ENCODE data around the gene COP1. TPM values are rescaled to one million over a fixed set of nuclear protein-coding genes. Genes with fewer than 3 reads are reported as not detected.

The COP1 gene
- total RNA-seq, 1 donor, result 29.1 TPM

DNA sequence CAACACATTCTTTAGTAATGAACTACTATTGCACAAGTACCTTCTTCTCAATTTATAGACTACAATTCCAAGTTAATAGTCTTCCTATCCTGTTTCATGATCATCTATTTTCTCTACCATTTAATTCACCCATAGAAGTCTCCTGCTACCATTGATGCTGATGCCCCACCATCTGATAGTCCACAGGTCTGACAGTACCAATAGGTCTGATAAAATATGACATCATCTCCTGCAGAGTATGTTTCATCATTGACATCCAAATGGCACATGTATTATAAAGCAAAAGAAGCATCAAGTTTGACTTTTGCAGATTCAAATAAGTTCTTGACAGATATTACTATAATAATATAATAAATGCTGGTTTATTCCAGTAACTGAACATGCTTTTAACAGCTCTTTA is 5.5 kb downstream of the COP1 start:
- DNase-seq (ENCODE audit: low read depth in 2 of 3, low spot score in 2 of 3), result no peak

DNA sequence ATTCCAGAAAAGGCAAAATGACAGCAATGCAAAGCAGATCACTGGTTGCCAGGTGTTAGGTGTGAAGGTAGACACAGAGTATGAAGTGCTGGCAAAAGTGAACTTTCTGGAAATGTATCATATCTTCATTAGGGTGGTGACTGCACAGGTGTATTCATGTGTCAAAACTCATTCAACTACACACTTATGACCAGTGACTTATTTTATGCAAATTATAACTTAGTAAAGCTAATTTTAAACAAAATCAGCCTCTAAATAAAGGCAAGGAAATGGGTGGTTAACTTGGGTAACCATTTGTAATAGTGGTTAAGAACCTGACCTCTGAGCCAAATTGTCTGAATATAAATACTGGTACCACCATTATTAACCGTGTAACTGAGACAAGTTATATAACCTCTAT is 7.4 kb downstream of the COP1 start:
- DNase-seq (ENCODE audit: low read depth in 2 of 3, low spot score in 2 of 3), result no peak

DNA sequence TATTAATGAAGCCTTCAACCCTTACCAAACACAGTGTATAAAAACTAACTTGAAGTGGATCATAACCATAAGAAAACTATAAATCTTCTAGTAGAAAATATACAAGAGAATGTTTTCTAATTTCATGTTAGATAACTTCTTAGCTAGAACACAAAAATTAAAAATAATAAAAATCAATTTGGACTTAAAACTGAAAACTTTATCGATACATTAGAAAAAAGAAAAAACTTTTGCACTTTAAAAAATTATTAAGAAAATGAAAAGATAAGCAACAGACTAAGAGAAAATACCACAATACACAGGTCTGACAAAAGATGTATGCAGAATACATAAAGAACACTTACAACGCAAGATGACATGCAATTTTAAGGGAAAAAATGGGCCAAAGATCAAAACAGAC is 8.7 kb downstream of the COP1 start:
- no peak for DNase-seq (ENCODE audit: low read depth in 2 of 3, low spot score in 2 of 3)

DNA sequence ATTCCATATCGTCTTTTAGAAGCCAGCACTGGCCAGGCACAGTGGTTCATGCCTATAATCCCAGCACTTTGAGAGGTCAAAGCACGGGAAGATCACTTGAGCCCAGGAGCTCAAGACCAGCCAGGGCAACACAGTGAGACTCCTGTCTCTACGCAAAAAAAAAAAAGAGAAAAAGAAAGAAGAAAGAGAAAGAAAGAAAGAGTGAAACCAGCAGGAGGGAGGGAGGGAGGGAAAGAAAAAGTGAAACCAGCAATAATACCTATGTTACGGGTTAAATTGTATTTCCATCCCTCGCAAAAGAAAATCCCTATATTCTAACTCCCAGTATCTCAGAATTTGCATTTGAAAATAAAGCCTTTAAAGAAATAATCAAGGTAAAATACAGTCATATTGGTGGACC is 10.4 kb downstream of the COP1 start:
- no peak for DNase-seq (ENCODE audit: low read depth in 2 of 3, low spot score in 2 of 3)

DNA sequence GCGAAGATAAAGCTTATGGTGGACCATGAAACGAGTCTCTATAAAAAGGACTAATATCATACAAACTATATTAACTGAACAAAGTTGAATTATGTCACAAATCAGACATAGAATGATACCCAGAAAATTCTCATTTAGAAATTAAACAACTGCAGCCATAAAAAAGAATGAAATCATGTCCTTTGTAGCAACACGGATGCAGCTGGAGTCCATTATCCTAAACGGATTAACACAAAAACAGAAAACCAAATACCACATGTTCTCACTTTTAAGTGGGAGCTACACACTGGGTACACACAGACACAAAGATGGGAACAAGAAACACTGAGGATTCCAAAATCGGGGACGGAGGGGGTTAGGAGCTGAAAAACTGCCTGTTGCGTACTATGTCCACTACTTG is 11.5 kb downstream of the COP1 start:
- no peak for DNase-seq (ENCODE audit: low read depth in 2 of 3, low spot score in 2 of 3)

DNA sequence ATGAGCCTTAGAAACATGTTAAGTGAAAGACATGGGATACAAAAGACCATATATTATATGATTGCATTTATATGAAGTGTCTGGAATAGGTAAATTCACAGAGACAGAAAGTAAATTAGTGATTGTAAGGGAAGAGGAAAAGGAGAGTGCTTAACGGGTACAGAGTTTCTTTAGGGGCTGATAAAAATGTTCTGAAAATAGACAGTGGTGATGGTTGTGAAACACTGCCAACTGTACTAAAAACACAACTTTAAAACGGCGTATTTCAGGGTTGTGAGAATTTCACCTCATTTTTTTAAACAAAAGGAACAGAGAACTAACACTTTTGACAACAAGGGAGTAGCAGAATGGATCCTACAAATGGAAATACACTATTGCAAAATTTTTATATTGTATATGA is 13.4 kb downstream of the COP1 start:
- no peak for DNase-seq (ENCODE audit: low read depth in 2 of 3, low spot score in 2 of 3)

DNA sequence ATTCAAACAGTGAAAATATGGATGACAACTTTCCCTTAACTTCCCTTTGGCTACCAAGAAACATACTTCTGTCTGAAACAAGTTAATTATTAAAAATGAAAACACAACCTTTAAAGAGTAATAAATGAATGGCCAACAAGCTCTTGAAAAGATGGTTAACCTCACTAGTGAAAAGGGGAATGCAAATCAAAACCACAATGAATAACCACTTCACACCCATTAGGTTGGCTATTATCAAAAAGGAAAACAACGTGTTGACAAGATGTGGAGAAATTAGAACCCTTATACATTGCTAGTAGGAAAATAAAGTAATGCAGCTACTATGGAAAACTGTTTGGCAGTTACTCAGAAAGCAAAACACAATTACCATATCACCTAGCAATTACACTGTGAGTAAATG is 14.1 kb downstream of the COP1 start:
- no peak for DNase-seq (ENCODE audit: low read depth in 2 of 3, low spot score in 2 of 3)

DNA sequence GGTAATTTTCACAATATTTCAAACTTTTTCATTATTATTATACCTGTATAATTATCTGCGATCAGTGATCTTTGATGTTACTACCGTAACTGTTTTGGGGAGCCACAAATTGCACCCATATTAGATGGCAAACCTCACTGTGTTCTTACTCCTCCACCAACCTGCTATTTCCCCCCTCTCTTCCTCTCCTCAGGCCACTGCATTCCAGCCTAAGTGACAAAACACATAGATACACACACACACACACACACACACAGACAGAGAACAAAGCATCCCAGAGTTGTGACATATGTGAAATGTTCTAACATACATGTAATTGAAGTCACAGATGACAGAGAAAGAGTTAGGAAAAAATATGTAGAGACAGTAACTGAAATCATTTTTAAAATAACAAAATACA is 18.5 kb downstream of the COP1 start:
- no peak for DNase-seq (ENCODE audit: low read depth in 2 of 3, low spot score in 2 of 3)

DNA sequence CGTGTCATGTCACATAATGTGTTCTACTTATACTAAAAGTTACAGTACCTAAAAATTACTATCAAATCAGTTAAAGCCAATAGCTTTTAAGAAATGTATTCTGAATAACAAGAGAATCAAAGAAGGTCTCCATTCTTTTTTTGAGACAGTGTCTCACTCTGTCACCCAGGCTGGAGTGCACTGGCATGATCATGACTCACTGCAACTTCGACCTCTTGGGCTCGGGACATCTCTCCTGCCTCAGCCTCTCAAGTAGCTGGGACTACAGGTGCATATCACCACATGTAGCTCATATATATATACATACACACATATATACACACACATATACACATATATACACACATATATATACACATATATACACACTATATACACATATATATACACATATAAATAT is 20.1 kb downstream of the COP1 start:
- DNase-seq (ENCODE audit: low read depth in 2 of 3, low spot score in 2 of 3), result no peak

DNA sequence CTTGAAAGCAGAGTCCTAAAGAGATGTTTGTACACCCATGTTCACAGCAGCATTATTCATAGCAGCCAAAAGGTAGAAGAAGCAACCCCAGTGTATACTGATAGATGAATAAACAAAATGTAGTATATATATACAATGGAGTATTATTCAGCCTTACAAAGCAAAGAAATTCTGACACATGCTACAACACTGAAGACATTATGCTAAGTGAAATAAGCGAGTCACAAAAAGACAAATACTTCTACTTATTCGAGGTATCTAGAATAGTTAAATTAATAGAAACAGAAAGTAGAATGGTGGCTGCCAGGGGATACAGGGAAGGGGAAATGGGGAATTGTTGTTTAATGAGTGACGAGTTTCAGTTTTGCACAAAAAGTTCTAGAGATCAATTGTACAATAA is 23.5 kb downstream of the COP1 start:
- DNase-seq (ENCODE audit: low read depth in 2 of 3, low spot score in 2 of 3), result no peak

DNA sequence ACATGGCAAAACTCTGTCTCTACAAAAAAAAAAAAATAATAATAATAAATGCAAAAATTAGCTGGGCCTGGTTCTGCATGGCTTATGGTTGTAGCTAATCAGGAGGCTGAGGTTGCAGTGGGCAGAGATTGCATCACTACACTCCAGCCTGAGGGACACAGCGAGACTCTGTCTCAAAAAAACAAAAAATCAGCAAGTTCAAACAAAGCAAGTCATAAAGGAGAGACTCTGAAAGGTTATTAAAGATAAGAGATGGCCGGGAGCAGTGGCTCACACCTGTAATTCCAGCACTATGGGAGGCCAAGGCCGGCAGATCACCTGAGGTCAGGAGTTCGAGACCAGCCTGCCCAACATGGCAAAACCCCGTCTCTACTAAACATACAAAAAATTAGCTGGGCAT is 28.8 kb downstream of the COP1 start:
- no peak for DNase-seq (ENCODE audit: low read depth in 2 of 3, low spot score in 2 of 3)

DNA sequence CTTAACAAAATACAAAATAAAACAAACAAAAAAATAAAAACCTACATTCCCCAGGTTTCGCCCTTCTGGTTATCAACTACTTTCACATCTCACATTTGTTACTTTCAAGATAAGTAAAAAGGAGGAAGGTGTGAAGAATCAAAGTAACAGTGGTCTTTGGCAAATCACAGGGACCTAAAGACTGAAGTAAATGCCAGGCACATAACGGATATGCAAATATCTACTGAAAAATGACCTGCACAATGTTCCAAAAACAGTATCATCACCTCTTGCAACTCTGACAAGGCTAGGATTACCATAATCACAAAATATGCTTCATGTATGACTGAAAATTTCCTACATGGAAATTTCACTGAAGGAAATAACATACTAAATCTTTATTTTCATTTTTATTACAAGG is 29.3 kb downstream of the COP1 start:
- no peak for DNase-seq (ENCODE audit: low read depth in 2 of 3, low spot score in 2 of 3)

DNA sequence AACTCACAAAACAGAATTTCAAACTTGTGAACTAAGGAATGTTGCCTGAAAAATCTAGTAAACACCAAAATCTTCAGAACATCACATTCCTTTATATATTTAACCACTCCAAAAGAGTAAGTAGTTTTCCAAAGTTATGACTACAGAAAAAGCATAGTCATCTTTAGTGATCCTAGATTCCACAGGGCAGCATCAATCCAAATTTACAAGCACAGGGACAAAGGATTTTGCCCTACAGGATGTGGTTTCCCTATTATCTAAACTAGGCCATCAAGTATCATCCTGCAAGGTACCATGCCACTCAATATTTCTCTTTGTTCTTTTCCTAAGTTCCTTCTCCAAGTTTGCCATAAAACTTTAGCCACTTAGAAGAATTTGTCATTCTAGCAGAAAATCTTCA is 33.0 kb downstream of the COP1 start:
- DNase-seq (ENCODE audit: low read depth in 2 of 3, low spot score in 2 of 3), result no peak

DNA sequence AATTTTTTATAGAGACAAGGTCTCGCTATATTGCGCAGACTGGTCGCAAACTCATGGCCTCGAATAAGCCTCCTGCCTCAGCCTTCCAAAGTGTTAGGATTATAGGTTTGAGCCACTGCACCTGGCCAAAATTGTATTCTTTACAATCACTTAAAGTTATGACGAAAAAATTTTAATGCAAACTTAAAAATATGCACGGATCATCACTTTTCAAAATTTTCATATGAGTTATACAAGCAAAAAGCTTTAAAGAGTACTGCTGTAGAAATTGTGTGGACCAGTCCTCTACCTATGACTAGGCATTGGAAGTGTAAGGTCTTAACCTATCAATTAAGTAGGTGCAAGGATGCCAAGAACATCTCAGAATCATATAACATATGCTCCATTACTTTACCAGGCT is 34.9 kb downstream of the COP1 start:
- no peak for DNase-seq (ENCODE audit: low read depth in 2 of 3, low spot score in 2 of 3)

DNA sequence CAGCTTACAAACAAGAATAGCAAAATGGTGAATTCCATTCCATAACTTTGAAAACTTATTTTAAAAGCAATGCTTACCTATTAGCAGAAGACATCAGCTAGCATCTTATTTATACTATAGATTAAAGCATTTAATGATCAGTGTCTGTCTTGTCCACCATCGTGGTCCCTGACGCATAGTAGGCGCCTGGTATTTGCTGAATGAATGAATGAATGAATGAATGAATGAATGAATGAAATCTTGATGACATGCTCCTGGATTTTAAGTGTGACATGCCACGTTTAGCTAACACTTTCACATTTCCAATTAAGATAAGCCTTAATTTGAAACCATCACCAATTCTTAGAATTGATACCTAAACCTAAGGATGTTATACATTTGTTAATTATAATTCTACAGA is 39.9 kb downstream of the COP1 start:
- no peak for DNase-seq (ENCODE audit: low read depth in 2 of 3, low spot score in 2 of 3)

DNA sequence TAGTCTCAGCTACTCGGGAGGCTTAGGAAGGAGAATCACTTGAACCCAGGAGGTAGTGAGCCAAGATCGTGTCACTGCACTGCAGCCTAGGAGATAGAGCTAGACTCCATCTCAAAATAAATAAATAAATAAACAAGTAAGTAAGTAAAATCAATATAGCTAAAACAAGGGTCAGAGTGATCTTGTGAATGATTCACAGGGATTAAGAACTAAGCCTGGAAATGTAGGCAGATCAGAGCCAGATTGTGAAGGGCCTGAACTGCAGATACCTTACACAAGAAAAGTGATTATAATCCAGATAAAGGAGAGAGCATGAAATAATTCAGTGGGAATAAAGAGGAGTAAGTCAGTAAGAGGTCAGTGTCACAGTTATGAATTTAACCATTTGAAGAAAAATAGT is 41.5 kb downstream of the COP1 start:
- DNase-seq (ENCODE audit: low read depth in 2 of 3, low spot score in 2 of 3), result no peak

DNA sequence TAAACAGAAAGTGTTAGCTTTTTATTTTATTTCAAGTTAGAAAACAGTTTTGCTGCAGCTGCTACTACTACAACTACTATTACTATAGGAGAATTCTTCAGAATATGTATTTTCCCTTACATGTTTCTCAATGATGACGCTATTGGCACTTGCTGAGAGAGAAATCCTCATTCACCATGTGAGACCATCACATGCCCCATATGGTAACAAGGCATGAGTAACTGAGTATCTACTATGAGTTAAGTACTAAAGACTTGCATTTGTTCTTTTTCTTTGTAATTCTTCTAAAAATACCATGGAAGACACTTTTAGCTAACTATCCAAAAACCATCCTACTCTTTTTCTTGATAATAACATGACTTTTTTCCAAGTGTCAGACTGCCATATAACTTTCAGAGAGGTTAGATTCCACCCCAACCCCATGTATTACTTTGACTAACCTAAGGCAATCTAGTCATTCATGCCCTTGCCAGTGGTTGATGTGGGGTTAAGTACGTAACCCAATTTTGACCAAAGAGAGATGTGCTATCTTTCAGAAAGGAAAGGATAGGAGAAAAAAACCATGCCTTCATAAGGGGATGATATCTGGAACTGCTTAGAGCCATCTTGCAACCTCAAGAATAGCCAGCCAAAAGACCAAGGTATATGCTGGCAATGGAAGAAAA is 42.9 kb downstream of the COP1 start:
- DNase-seq (ENCODE audit: low read depth in 2 of 3, low spot score in 2 of 3), result no peak

DNA sequence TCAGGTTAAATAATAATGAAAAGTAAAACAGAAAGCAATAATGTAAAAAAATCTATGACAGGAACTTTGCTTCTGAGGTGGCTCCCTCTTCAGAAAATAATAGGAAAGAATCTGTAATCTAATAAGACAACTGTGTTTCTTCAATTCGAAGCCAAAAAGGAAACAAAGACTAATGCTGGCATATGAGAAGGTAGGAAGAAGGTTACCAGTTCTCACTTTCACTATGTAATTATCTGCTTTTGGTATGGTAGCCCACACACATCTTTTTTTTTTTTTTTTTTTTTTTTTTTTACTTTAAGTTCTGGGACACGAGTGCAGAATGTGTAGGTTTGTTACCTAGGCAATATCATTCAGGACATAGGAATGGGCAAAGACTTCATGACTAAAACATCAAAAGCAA is 47.1 kb downstream of the COP1 start:
- no peak for DNase-seq (ENCODE audit: low read depth in 2 of 3, low spot score in 2 of 3)

DNA sequence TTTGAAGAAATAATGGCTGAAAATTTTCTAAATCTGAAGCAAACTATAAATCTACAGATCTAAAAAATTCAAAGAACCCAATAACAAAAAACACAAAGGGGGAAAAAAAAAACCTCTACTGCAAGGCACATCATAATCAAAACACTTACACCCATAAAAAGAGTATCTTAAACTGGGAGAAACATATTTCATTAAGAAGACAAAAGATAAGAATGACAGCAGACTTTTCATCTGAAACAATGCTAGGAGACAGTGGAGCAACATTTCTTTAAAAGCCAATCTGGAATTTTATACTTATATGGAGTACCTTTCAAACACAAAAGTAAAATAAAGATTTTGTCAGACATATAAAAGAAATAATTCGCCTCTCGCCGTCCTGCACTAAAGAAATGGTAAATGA is 49.1 kb downstream of the COP1 start:
- DNase-seq (ENCODE audit: low read depth in 2 of 3, low spot score in 2 of 3), result peak in 2 of 3 donors; percentile 3 to 20

DNA sequence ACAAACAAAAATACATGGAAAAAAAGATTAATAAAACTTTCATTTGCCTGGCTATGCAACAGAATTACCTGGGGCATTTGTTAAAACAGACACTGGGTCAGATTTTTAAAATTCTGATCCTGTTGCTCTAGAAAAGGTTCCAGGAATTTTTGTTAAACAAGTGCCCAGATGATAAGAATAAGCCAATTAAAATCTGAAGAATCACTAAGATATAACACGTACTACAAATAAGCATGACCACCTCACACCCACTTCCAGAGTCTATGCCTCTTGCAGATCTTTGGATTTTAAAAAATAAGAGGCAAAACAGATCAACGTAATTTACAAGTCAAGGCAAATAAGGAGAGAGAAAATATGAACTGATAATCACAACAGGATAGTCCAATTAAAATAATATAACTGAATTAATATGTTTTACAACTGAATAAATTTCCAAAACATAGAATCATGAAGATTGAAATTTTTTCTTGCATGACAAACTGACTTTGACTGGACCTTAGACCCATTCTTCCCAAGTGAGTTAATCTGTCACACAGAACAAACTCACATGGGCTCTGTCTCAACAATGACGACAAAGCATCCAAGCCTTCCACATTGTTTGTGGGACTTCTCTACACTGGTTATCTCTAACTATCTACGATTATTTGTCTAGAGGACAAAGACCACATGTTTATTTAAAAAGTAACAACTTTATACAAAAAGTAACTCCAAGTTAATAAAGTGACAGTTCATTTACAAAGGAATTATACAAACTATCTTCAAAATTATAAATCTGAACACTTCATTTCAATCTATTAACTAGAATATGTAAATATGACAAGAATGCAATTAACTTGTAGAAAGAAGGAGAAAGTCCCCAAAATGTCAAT is 56.9 kb downstream of the COP1 start:
- no peak for DNase-seq (ENCODE audit: low read depth in 2 of 3, low spot score in 2 of 3)

DNA sequence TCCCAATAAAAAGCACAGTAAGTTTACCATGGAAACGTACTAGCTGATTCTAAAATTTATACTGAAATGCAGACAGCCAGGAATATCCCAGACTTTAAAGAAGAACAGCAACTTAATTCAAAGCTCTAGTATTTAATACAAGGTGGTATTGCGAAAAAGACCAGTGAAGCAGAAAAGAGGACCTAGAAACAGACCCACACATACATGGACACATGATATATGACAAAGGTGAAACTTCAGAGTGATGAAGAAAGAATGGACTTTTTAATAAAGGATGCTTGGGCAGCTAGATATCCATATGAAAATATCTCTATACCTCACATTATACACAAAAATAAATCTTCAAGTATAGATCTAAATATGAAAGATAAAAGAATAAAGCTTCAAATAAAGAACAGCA is 62.6 kb downstream of the COP1 start:
- no peak for DNase-seq (ENCODE audit: low read depth in 2 of 3, low spot score in 2 of 3)

DNA sequence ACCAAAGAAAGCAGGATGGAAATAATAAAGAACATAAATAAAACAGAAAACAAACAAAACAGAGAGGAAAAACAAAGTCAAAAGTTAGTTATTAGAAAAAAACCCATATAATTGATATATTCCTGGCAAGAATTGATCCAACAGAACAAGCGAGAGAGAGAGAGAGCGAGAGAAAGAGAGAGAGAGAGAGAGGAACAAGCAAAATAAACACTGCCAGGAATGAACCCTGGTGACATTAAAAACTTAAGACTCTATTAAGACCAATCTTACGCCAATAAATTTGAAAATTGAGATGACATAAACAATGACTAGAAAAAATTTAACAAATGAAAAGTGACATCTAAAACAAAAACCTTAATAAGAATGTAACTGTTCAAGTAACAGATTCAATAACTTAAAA is 64.1 kb downstream of the COP1 start:
- DNase-seq (ENCODE audit: low read depth in 2 of 3, low spot score in 2 of 3), result no peak

DNA sequence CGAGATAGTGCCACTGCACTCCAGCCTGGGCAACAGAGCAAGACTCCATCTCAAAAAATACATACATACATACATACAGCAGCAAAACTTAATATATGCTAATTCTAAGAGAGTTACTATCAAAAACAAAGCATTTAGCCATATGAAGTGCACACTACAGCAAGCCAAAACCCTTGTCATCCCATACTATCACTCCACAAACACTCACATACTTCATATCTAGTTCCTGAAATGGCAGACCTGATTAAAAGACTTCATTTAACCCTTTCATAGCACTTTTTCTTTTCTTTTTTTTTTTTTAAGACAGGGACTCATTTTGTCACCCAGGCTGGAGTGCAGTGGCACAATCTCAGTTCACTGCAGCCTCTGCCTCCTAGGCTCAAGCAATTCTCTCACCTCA is 65.6 kb downstream of the COP1 start:
- DNase-seq (ENCODE audit: low read depth in 2 of 3, low spot score in 2 of 3), result no peak

Data from hematopoietic multipotent progenitor cell (in vitro differentiated cells).